Stimulated activated CD8-positive, alpha-beta memory T cell treated with anti-CD3 and anti-CD28 coated beads, Interleukin-12 subunit alpha, Interleukin-12 subunit beta, amount 100 ng/mL, for 4 hours (primary cell): Measurements from ENCODE around the gene ST3GAL4.
"Not testable (repeated sequence)": the region's sequence is repeated elsewhere in the genome, so short reads cannot be mapped to it uniquely, and the experiment has no call there.

Source experiments
- DNase-seq: peaks from one replicate; pipeline ENCODE4 v3.0.0-alpha.2; 2020; ENCODE audit warnings: low read depth

Gene ST3GAL4

GRCh38 chr11:126364735-126365134, 9.2 kb downstream of the ST3GAL4 start:
- not testable (repeated sequence) for DNase-seq

GRCh38 chr11:126365508-126365907, 10.0 kb downstream of the ST3GAL4 start:
- DNase-seq: not testable (repeated sequence)

- no peak for DNase-seq
Observed at GRCh38 chr11:126366064-126366822, 10.8 kb downstream of the ST3GAL4 start.

- not testable (repeated sequence) for DNase-seq
Observed at GRCh38 chr11:126366823-126367654, 11.6 kb downstream of the ST3GAL4 start.

GRCh38 chr11:126367806-126368205, 12.3 kb downstream of the ST3GAL4 start:
- not testable (repeated sequence) for DNase-seq

GRCh38 chr11:126368336-126369119, 13.0 kb downstream of the ST3GAL4 start:
- DNase-seq: not testable (repeated sequence)

GRCh38 chr11:126370016-126370415, 14.5 kb downstream of the ST3GAL4 start:
- DNase-seq: no peak

GRCh38 chr11:126371595-126371994, 16.1 kb downstream of the ST3GAL4 start:
- no peak for DNase-seq

GRCh38 chr11:126373389-126374066, 18.0 kb downstream of the ST3GAL4 start:
- not testable (repeated sequence) for DNase-seq

GRCh38 chr11:126374562-126375300, 19.2 kb downstream of the ST3GAL4 start:
- DNase-seq: not testable (repeated sequence)

- no peak for DNase-seq
Observed at GRCh38 chr11:126375726-126376125, 20.2 kb downstream of the ST3GAL4 start.

- no peak for DNase-seq
Observed at GRCh38 chr11:126378763-126379162, 23.3 kb downstream of the ST3GAL4 start.

GRCh38 chr11:126380909-126381308, 25.4 kb downstream of the ST3GAL4 start:
- DNase-seq: no peak

GRCh38 chr11:126381960-126382359, 26.5 kb downstream of the ST3GAL4 start:
- DNase-seq: not testable (repeated sequence)

- not testable (repeated sequence) for DNase-seq
Observed at GRCh38 chr11:126382641-126383040, 27.2 kb downstream of the ST3GAL4 start.

- no peak for DNase-seq
Observed at GRCh38 chr11:126383339-126384335, 28.2 kb downstream of the ST3GAL4 start.

- no peak for DNase-seq
Observed at GRCh38 chr11:126384449-126385070, 29.1 kb downstream of the ST3GAL4 start.

GRCh38 chr11:126385991-126386728, 30.7 kb downstream of the ST3GAL4 start:
- no peak for DNase-seq

- DNase-seq: not testable (repeated sequence)
Observed at GRCh38 chr11:126386729-126387071, 31.2 kb downstream of the ST3GAL4 start.
